ENCODE measurements around the gene LRFN2.

Gene LRFN2

GRCh38 chr6:40587240-40588069 is at the start of gene LRFN2:
TSS of gene LRFN2 (minus strand) at chr6:40587364.
- peak; percentile 70 for DNase-seq

DNA sequence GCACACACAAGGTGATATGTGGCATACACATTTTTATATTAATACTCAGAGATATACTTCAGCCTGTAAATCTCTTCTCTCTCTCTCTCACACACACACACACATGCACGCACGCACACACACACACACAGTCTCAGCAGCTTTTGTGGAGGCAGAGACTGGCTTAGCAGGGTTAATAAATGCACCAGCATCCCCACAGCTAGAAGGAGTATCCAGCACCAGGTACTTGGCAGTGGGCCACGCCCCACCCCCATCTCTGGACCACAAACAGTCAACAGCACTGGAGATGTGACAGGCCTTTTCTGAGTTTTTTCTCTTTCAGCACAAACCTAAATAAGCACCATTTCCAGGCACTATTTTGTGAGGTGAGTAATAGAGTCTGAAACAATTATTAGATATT is 47.3 kb upstream of the LRFN2 start:
- no peak for DNase-seq

DNA sequence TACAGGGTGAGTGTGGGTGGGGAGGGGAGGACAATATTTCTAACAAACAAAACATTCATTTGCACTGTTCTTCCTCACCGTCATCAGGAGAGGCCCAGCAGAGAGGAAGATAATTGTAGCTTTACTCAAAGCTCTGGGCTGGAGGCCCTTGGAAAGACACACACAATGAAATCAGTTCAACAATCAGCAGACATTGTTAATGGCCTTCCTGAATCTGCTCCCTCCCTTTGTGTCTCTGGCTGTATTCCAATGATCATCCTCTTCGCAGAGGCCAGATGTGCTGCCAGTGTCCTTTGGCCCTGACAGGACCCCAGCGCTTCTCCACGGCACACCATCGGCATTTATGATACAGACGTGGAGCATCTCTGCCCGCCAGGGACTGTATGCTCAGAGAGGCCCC is 44.6 kb upstream of the LRFN2 start:
- DNase-seq = no peak

DNA sequence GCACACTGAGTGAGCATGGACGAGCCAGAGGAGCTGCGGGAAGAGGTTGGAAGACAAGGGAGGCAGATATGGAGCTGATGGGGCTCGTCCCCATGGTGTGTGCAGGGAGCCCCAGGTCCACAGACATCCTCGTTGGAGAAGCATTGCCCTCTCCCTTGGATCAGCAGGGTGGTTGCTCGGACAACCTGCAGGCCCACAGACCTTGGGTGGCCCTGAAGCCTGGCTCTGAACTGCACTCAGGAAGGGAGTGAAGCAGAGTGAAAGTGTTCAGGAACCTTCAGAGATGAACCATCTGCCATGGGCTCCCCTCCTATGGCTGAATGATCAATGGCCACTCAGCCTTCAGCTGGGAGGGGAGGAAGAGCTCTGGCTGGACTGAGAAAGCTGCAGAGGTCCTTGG is 43.3 kb upstream of the LRFN2 start:
- no peak for DNase-seq

GRCh38 chr6:40630051-40630450 is 42.9 kb upstream of the LRFN2 start:
- DNase-seq = no peak

DNA sequence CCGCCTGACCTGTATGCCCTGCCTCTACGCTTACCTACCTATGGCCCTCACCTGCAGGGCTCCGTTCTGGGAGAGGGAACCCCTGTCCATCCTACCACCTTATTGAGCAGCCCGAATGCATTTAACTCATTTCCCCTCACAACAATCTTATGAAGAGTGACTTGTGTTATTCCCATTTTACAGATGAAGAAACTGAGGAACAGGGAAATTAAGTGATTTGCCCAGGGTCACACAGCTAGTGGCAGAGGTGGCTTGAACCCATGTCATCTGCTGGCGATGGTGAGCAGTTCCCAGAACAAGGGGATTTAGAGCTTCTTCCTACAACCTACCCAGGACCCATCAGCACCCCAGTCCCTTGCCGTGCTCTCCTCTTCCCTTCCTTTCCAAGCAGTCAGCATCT is 42.3 kb upstream of the LRFN2 start:
- no peak for DNase-seq

- no peak for DNase-seq
These were observed 40.2 kb upstream of the LRFN2 start for GRCh38 chr6:40627316-40627715.

GRCh38 chr6:40626886-40627285 is 39.7 kb upstream of the LRFN2 start:
- no peak for DNase-seq

DNA sequence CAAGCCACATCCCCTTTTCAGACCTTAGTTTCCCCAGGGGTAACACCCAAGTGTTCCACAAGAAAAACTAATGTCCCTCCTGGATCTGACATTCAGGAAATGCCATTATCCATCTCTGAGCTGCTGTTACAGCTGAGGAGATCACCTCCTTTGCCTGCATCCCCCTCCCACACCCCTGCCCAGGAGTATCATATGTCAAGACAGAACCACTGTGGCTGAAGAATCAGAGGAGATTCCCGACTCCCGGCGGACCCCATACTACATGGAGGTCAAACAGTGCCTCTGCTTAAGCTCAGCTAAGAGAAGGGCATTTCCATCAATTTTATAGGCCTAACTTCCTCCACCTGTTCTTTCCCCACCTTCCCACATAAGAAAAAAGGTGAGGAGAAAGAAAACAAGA is 36.8 kb upstream of the LRFN2 start:
- no peak for DNase-seq

- no peak for DNase-seq
These were observed 36.0 kb upstream of the LRFN2 start for GRCh38 chr6:40623178-40623577.

GRCh38 chr6:40620574-40621240 is 33.5 kb upstream of the LRFN2 start:
- no peak for DNase-seq

DNA sequence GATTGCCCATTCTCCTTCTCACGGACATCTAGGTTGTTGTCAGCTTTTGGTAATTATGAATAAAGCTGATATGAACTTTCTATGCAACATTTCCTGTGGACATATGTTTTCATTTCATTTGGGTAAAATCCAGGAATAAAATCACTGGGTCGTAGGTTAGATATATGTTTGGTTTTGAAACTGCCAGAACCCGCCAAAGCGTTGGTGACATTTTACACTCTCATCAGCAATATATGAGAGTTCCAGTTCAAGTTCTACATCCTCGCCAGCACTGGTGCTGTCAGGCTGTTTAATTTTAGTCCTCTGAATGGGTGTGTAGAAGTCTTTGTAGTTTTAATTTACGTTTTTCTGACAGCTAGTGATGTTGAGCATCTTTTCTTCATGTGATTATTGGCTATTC is 27.5 kb upstream of the LRFN2 start:
- DNase-seq = no peak

DNA sequence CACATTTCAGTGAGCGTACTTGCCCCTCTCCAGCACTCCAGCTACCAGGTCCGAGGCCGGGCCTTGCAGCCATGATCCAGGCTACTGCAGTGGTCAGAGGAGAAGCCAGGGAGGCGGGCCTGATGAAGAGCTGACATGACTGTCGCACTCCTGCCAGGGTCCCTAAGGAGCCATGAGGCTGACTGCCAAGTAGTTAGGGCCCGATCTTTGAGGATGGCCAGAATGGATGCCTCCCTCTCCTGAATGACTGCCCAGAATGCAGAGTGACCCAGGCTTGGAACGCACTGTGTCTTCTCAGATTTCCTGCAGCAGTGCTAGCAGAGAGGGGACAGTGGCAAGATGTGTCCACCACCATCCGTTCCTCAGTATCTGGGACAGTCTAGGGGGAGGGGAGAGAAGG is 24.7 kb upstream of the LRFN2 start:
- no peak for DNase-seq

- no peak for DNase-seq
These were observed 24.3 kb upstream of the LRFN2 start for GRCh38 chr6:40611434-40611833.

DNA sequence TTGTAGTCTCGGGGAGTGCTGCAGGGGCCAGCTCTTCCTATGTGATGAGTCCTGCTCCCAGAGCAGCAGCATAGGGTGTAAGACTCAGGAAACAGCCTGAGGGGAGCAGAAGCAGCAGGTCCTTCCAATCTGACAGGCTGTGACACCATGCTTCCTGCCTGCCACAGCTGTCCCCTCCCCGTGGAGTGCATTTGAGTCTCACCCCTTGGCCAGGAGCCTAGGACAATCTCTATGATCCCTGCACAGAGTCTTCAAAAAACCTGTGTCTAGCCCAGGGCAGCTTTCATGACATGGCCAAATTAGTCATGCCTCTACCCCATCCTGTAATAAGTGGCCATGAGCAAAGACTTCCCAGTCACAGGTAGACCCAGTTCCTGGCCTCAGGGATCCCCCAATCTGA is 23.1 kb upstream of the LRFN2 start:
- no peak for DNase-seq

DNA sequence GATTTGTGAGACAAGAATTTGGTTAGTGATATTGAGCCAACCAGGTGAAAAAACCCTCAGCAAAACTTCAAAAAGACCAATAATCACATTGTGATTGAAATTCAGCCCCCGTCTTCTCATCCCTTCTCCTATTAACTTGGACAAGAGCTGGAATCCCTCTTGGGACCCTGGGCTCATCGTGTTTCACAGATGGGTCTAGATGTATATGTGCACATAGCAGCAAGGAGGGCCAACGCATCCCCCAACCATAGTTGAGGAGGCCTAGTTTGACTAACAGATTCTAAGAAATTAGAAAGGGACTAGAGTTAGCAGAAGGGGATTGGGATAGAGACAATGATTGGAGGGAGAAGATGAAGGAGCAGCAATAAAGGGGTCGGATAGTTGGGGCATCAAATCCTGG is 19.8 kb upstream of the LRFN2 start:
- no peak for DNase-seq

DNA sequence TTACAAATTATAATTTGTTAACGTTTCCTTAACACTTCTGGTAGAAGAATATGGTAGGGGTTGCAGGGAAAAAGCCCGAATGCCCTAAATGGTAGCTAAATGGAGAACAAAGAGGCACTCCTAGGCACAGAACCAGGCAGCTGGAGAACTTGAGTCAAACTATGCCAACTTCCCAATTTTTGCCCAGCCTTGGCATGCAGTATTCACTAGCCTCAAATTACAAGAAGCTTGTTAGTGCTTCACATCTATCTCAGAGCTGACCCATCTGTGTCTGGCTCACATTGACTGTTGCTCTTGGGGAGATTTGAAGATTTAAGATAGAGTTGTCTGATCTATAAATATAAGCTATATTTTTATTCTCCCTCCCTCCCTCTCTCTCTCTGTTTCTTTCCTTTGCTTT is 19.4 kb upstream of the LRFN2 start:
- DNase-seq = no peak

- DNase-seq = no peak
These were observed 16.9 kb upstream of the LRFN2 start for GRCh38 chr6:40604082-40604481.

DNA sequence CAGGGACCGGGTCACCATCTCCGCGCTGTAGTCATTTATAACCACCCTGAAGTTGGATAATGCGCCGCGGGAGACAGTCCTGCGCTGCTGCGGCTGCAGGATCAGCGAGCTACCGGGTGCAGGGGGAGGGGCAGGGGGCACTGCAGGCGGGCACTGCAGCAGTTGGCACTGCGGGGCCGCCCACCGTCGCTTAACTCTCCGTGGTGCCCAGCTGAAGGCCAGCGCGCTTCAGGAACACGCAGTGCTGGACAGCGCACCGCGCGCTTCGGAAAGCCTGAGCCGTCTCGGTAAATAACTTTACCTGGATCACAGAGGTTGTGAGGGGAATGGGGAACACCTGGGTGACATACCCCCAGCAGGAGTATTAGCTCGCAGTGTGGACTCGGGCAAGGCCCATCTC is 12.4 kb upstream of the LRFN2 start:
- no peak for DNase-seq

GRCh38 chr6:40598516-40598915 is 11.4 kb upstream of the LRFN2 start:
- DNase-seq = no peak

- DNase-seq = no peak
These were observed 10.1 kb upstream of the LRFN2 start for GRCh38 chr6:40597301-40597700.

GRCh38 chr6:40588480-40588879 is 1.3 kb upstream of the LRFN2 start:
- DNase-seq = no peak

DNA sequence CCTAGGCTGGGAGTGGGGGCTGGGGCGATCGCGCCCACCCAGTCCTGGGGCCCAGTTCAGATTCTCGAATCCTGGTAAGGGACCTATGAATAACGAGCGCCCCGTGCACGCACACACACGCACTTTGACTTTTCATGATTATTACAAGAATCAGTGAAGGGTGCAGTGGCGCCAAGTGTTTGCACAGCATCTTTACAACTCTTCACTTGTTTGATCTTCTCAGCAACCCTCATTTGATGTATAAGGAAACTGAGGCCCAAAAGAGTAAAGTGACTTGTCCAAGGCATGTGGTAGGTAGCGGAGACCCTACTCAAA is 863 bp upstream of the LRFN2 start:
- DNase-seq = no peak

- no peak for DNase-seq
These were observed 579 bp downstream of the LRFN2 start for GRCh38 chr6:40586369-40587201.

All from stimulated activated CD4-positive, alpha-beta T cell treated with anti-CD3 and anti-CD28 coated beads, Interleukin-1b, Interleukin-23, amount 100 ng/mL, for 48 hours (primary cell).